SIG-M5 (cell line): ENCODE results near the gene ACTN4.

ENCODE experiments used
- DNase-seq: peaks from one replicate; lab custom pipeline; 2025; lab: John Stamatoyannopoulos, UW

Gene ACTN4

GRCh38 chr19:38709671-38710415 is 62.4 kb downstream of the ACTN4 start:
- DNase-seq: no peak

GRCh38 chr19:38710416-38710702 is 62.9 kb downstream of the ACTN4 start:
- DNase-seq: no peak

- no peak for DNase-seq
Observed at GRCh38 chr19:38710928-38711725, 63.7 kb downstream of the ACTN4 start.

GRCh38 chr19:38711726-38712153 is 64.3 kb downstream of the ACTN4 start:
- no peak for DNase-seq

GRCh38 chr19:38712161-38712748 is 64.8 kb downstream of the ACTN4 start:
- DNase-seq: no peak

GRCh38 chr19:38713227-38713649 is 65.8 kb downstream of the ACTN4 start:
- DNase-seq: no peak

- no peak for DNase-seq
Observed at GRCh38 chr19:38713865-38714264, 66.4 kb downstream of the ACTN4 start.

- DNase-seq: no peak
Observed at GRCh38 chr19:38714354-38714778, 66.9 kb downstream of the ACTN4 start.

GRCh38 chr19:38715555-38715954 is 68.1 kb downstream of the ACTN4 start:
- no peak for DNase-seq

- no peak for DNase-seq
Observed at GRCh38 chr19:38717051-38717450, 69.6 kb downstream of the ACTN4 start.

GRCh38 chr19:38717855-38718254 is 70.4 kb downstream of the ACTN4 start:
- DNase-seq: no peak

- DNase-seq: no peak
Observed at GRCh38 chr19:38718747-38719543, 71.5 kb downstream of the ACTN4 start.

GRCh38 chr19:38719761-38720558 is 72.5 kb downstream of the ACTN4 start:
- DNase-seq: no peak

- no peak for DNase-seq
Observed at GRCh38 chr19:38720559-38721236, 73.2 kb downstream of the ACTN4 start.

- no peak for DNase-seq
Observed at GRCh38 chr19:38721496-38721895, 74.0 kb downstream of the ACTN4 start.

- DNase-seq: no peak
Observed at GRCh38 chr19:38721979-38722773, 74.7 kb downstream of the ACTN4 start.

GRCh38 chr19:38722947-38723605 is 75.6 kb downstream of the ACTN4 start:
- DNase-seq: no peak

GRCh38 chr19:38723606-38723965 is 76.1 kb downstream of the ACTN4 start:
- DNase-seq: no peak

- no peak for DNase-seq
Observed at GRCh38 chr19:38723990-38724854, 76.8 kb downstream of the ACTN4 start.
